ENCODE data around the gene ONECUT1. TPM values are rescaled to one million over a fixed set of nuclear protein-coding genes. Genes with fewer than 3 reads are reported as not detected.
A peak's percentile ranks its signal among the peaks of the same experiment; 100 is the strongest.

ONECUT1 gene
- total and polyA plus RNA-seq, 9 donors = 0.08 to 0.21 TPM; not detected in 7

DNA sequence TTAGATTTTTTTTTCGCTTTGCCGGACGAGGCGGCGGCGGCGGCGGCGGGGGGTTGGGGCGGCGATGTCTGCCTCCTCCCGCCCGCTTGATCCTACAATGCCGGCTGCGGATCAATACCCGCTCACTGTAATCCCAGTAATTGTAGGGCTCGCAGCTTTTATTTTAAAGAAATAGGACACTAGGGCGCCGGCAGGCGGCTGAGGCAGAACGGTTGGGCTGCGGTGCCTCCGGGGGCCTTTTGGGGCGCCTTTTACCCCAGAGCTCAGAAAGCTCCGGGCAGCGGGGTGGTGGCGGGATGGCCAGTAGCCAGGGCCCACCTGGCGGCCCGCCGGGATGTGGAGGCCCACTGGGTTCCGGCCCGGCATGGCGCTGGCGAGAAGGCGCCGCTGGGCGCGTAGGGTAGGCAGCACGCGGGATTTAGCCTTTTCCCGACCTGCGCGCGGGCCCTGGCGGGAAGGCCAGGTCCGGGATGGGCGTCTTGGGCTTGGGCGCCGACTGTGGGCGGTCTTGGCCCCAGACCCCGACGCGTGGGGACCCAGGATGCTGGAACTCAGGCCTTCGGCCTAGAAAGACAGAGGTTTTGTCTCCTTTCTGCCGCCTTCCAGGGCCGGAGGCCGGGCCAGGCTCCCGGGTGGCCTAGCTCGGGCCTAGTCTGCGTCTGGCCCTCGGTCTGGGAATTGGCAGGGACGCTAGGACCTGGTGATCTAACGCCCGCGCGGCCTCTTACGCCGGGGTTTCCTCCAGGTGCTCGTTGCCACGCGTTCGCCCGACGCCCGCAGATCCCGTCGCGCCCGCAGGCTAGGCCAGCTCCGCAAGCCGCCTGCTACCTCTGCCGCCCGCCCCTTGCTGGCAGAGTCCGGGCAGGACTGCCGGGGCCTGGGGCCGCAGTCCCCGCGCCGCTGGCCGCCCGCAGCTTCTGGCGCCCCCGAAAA lies 15.5 kb upstream of the ONECUT1 start:
- DNase-seq = no peak
- H3K36me3 ChIP-seq (ENCODE audit: control insufficient read depth, insufficient read depth, low read length) = no peaks in the 10 kb centered on the region
- 2% methylated on average over 93 of the region's 93 CpGs for WGBS (ENCODE audit: insufficient coverage)

DNA sequence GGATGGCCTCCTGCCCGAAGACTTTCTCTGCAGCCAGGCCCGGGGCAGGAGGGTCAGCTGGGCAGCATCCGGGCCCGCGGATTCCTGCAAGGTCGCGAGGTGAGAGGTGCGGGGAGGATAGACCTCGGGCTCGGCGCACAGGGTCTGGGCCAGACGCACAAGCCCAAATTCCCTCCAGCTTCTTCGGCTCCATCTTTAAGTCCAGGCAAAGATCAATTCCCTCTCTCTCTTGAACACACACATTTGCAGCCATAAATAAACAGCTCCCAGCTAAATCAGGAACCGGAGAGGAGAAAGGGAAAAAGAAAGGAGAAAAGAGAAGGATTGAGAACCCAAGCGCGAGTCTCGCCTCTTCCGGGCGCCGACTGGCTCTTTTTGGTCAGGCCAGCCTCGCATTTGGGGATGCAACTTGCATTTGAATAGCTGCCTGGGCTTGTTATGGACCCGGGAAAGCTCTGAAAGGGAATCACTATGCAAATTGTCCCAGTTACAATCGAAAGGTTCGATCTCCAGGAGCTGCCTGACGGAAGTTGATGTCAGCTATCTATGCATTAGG lies 14.5 kb upstream of the ONECUT1 start:
- no peak overlapping the region for H3K27ac ChIP-seq (ENCODE audit: low read length)
- H3K9me3 ChIP-seq (replicated peaks; ENCODE audit: control insufficient read depth, low read depth, low read length) = no peaks in the 10 kb centered on the region
- no peaks in the 10 kb centered on the region for H3K36me3 ChIP-seq (ENCODE audit: control insufficient read depth, insufficient read depth, low read length)
- WGBS (ENCODE audit: insufficient coverage) = 3% methylated on average over 15 of the region's 25 CpGs
- peaks cover 85% of the 10 kb centered on the region for H3K27me3 ChIP-seq (ENCODE audit: control insufficient read depth, insufficient read depth, low read length)
- H3K4me3 ChIP-seq (ENCODE audit: low read length) = peak overlapping the region; percentile 19
- DNase-seq = no peak
- peaks cover 23% of the 10 kb centered on the region for H3K4me1 ChIP-seq (ENCODE audit: control insufficient read depth, insufficient read depth, low read length)

More for the DNA sequence above, 15.5 kb upstream of the ONECUT1 start:
- Histone ChIP-seq H3K27me3 (ENCODE audit: control insufficient read depth, insufficient read depth, low read length) (peaks cover 80% of the 10 kb centered on the region), H3K4me3 (ENCODE audit: low read length) (no peak overlapping the region), H3K9me3 (replicated peaks; ENCODE audit: control insufficient read depth, low read depth, low read length) (no peaks in the 10 kb centered on the region), H3K4me1 (ENCODE audit: control insufficient read depth, insufficient read depth, low read length) (peaks cover 23% of the 10 kb centered on the region), H3K27ac (ENCODE audit: low read length) (no peak overlapping the region)

DNA sequence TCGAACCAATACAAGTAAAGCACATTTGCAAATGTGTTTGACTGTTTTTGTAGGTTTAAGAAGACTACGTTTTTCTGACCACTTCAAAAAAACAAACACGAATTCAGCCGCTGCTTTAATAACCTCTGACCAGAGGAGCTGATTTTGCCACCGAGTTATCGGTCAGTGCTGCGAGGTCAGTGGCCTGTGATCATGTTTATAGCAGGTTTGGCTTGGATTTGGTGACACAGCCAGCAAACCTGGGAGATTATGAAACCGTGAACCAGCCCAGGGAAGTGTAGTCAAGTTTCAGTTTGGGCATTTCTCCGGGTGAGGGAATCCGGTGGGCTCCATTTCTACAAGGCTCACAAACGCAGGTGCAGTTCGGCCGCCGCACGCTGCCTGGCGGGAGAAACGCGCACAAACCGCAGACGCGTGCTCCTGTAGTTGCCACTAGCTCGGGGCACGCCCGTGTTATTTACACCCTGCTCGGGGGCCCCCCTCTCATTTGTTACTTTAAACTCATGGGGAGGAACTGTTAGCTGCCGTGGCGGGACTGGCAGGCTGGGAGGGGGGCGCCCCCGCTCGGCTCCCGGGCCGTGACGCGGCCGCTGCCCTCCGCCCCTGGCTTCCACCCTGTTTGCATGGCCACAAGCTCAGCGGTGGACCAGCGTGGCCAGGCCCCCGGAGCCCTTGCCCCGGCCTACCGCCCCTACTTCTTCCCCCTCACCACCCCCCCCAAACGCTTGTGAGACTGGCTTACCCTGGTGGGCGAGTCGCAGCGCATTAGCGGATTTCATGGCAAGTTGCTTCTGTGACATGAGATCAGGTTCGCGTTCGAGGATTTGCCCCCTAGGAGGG lies 13.6 kb upstream of the ONECUT1 start:
- Histone ChIP-seq H3K36me3 (ENCODE audit: control insufficient read depth, insufficient read depth, low read length) (no peaks in the 10 kb centered on the region), H3K27me3 (ENCODE audit: control insufficient read depth, insufficient read depth, low read length) (peaks cover 87% of the 10 kb centered on the region), H3K4me3 (ENCODE audit: low read length) (no peak overlapping the region), H3K27ac (ENCODE audit: low read length) (no peak overlapping the region), H3K4me1 (ENCODE audit: control insufficient read depth, insufficient read depth, low read length) (peaks cover 23% of the 10 kb centered on the region), H3K9me3 (replicated peaks; ENCODE audit: control insufficient read depth, low read depth, low read length) (no peaks in the 10 kb centered on the region)
- DNase-seq = no peak
- under 1% methylated on average over 31 of the region's 49 CpGs for WGBS (ENCODE audit: insufficient coverage)

DNA sequence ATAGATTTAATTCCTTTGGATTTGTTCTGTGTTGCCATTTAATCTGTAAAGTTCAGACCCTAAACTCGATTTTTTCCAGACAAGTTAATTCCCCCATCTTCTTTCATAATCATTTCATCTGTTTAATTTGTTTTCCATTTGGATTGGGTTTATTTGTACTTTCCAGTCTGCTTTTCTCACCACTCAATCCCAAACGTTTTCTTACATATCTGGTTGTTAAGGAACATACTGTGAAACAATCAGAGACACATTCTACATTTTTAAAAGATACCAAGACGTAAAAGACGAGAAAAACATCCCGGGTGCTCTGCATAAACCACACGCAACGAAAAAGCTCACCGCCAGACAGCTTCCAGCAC lies 13.0 kb upstream of the ONECUT1 start:
- no peak for DNase-seq
- H3K9me3 ChIP-seq (replicated peaks; ENCODE audit: control insufficient read depth, low read depth, low read length) = no peaks in the 10 kb centered on the region
- no CpG with 5 or more reads among the region's 8 CpGs for WGBS (ENCODE audit: insufficient coverage)
- no peak overlapping the region for H3K27ac ChIP-seq (ENCODE audit: low read length)
- no peak overlapping the region for H3K4me3 ChIP-seq (ENCODE audit: low read length)
- peaks cover 25% of the 10 kb centered on the region for H3K4me1 ChIP-seq (ENCODE audit: control insufficient read depth, insufficient read depth, low read length)
- H3K36me3 ChIP-seq (ENCODE audit: control insufficient read depth, insufficient read depth, low read length) = no peaks in the 10 kb centered on the region
- peaks cover 93% of the 10 kb centered on the region for H3K27me3 ChIP-seq (ENCODE audit: control insufficient read depth, insufficient read depth, low read length)

DNA sequence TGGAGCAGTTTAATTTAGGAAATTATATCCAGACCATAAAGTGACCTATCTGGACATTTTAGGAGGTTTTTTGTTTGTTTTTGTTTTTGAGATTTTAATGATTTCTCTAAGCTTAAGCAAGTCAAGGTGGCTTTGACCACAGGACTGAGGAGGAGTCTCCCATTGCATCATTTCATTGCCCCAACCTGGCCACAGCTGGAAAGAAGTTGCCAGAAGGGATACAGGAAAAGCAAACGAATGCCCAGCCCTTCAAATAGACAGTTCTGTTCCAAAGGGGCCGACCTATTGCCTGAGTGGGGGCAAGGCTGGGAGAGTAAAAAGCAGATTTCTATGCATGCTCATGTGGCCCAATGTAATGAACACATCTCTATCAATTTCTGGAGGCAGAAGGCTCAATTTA lies 12.0 kb upstream of the ONECUT1 start:
- no CpG with 5 or more reads among the region's 2 CpGs for WGBS (ENCODE audit: insufficient coverage)
- H3K4me3 ChIP-seq (ENCODE audit: low read length) = no peak overlapping the region
- DNase-seq = no peak
- no peaks in the 10 kb centered on the region for H3K36me3 ChIP-seq (ENCODE audit: control insufficient read depth, insufficient read depth, low read length)
- H3K27ac ChIP-seq (ENCODE audit: low read length) = no peak overlapping the region
- H3K4me1 ChIP-seq (ENCODE audit: control insufficient read depth, insufficient read depth, low read length) = peaks cover 28% of the 10 kb centered on the region
- peaks cover 99% of the 10 kb centered on the region for H3K27me3 ChIP-seq (ENCODE audit: control insufficient read depth, insufficient read depth, low read length)
- H3K9me3 ChIP-seq (replicated peaks; ENCODE audit: control insufficient read depth, low read depth, low read length) = no peaks in the 10 kb centered on the region

DNA sequence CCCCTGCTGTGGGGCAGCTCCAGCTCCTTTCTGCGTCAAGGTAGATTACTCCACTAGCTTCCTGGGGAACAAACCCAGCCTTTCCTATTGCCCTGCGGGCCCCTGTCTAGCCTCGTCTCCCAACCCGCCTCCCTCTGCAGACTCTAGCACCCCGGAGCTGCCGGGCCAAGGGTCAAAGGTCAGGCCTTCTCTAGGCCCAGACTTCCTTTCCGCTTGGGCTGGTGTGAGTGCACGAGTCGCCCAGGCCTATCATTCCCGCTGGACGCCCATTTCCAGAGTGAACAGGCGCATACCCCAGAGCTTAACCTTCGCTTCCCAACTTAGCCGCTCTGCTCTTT lies 11.6 kb upstream of the ONECUT1 start:
- H3K4me3 ChIP-seq (ENCODE audit: low read length) = no peak overlapping the region
- peaks cover 28% of the 10 kb centered on the region for H3K4me1 ChIP-seq (ENCODE audit: control insufficient read depth, insufficient read depth, low read length)
- peaks cover 99% of the 10 kb centered on the region for H3K27me3 ChIP-seq (ENCODE audit: control insufficient read depth, insufficient read depth, low read length)
- no peaks in the 10 kb centered on the region for H3K36me3 ChIP-seq (ENCODE audit: control insufficient read depth, insufficient read depth, low read length)
- WGBS (ENCODE audit: insufficient coverage) = 14% methylated on average over 5 of the region's 14 CpGs
- no peak for DNase-seq
- H3K9me3 ChIP-seq (replicated peaks; ENCODE audit: control insufficient read depth, low read depth, low read length) = no peaks in the 10 kb centered on the region
- H3K27ac ChIP-seq (ENCODE audit: low read length) = no peak overlapping the region

DNA sequence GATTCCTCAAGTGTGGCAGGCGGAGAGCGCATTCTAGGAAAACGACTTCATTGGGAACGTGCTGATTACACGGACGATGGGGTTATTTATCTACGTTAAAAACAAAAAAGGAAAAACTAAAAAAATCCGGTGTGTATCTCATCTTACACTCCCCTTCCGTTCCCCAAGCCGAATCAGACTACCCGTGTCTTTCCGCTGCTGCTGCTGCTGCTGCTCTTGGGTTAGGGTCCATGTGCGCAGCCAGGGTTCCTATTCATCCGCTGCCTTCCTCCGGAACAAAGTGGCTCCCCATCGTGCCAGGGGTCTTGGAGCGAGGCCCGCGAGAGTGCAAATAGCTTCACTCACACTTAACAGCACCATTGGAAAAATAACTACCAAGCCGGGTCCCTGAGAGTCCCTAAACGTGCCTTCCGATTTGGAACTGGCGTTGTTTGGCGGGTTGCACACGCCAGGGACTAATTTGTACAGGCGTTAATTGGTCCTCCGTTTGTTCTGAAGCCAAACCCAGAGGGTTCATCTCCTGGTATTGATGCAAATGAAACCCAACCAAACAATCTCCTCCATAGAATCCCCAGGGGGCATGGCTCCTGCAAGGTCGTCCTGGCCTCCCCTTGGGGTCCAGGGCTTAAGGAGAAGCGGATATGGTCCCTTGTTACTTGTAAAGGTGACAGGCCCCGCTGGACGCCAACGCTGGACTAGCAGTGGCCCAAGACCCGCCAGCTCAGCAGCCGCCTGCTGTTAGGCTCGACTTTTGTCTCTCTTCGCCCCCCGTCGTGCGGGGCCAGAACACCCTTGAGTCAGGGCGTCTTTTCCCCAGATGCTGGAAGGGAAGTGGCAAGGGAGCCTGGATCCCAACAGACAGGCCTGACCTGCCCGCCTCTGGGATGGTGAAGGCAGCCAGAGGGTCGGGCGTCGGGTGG lies 11.0 kb upstream of the ONECUT1 start:
- 14% methylated on average over 30 of the region's 44 CpGs for WGBS (ENCODE audit: insufficient coverage)
- peaks cover 28% of the 10 kb centered on the region for H3K4me1 ChIP-seq (ENCODE audit: control insufficient read depth, insufficient read depth, low read length)
- no peak overlapping the region for H3K4me3 ChIP-seq (ENCODE audit: low read length)
- H3K36me3 ChIP-seq (ENCODE audit: control insufficient read depth, insufficient read depth, low read length) = no peaks in the 10 kb centered on the region
- H3K27ac ChIP-seq (ENCODE audit: low read length) = no peak overlapping the region
- H3K27me3 ChIP-seq (ENCODE audit: control insufficient read depth, insufficient read depth, low read length) = peaks cover 99% of the 10 kb centered on the region
- no peaks in the 10 kb centered on the region for H3K9me3 ChIP-seq (replicated peaks; ENCODE audit: control insufficient read depth, low read depth, low read length)
- no peak for DNase-seq

DNA sequence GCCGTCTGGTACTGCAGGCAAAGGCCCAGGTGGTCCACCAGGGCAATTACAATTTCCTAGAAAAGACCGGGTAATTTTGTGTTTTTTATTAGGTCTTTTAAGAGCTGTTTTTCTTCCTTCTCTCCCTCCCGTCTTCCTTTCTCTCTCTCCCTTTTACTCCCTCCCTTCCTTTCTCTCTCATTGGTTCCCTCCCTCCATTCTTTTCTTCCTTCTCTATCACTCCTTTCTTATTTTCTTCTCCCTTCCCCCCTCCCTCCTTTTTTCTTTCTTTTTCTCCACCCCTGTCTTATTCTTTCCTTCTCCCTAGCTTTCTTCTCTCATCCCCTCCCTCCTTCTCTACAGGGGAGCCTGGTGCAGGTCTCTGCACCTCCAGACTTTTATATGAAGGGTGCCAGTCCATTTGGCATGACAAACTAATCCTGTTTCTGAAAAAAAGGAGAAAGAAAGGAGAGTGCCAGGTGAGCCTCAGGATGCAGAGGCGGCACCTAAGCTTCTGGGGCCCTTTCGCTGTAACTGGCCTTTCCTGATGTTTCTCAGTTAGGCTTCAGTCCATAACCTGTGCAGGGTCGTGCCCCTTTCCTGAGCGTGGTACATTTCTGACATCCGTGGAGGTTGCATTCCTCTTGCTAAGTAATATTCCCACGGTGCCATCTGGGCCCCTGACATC lies 9.1 kb upstream of the ONECUT1 start:
- no peak for DNase-seq
- no peak overlapping the region for H3K4me3 ChIP-seq (ENCODE audit: low read length)
- H3K27me3 ChIP-seq (ENCODE audit: control insufficient read depth, insufficient read depth, low read length) = peaks cover 99% of the 10 kb centered on the region
- no peaks in the 10 kb centered on the region for H3K9me3 ChIP-seq (replicated peaks; ENCODE audit: control insufficient read depth, low read depth, low read length)
- H3K27ac ChIP-seq (ENCODE audit: low read length) = no peak overlapping the region
- peaks cover 13% of the 10 kb centered on the region for H3K4me1 ChIP-seq (ENCODE audit: control insufficient read depth, insufficient read depth, low read length)
- no peaks in the 10 kb centered on the region for H3K36me3 ChIP-seq (ENCODE audit: control insufficient read depth, insufficient read depth, low read length)
- 13% methylated on average over 4 of the region's 9 CpGs for WGBS (ENCODE audit: insufficient coverage)

DNA sequence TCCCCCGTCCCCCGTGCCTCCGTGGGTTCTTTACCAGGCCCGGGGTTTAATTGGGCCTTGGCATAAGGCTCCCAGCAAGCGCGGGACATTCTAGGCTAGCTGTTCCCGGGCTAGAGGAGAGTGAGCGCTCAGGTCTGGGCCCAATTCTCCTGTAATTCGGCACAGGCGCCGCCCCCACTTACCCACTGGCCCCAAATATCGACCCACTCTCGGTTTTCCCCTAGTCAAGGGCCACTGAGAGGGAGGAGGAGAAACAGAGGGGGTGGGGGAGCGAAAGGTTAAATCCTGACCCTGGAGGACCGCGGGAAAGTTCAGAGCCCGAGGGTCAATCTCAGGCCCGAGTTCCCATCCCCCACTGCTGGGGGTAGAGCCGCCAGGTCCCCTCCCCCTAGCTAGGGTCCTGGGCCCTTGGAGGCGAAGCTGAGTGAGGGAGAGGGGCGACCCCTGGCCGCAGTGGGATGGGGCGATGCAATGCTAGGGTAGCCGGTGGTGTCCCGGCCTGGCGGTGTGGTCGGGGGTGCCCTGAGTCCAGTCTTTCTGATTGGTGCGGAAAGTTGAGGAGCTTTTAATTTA lies 8.5 kb upstream of the ONECUT1 start:
- Histone ChIP-seq H3K27ac (ENCODE audit: low read length) (no peak overlapping the region), H3K4me1 (ENCODE audit: control insufficient read depth, insufficient read depth, low read length) (peaks cover 8% of the 10 kb centered on the region), H3K4me3 (ENCODE audit: low read length) (no peak overlapping the region), H3K36me3 (ENCODE audit: control insufficient read depth, insufficient read depth, low read length) (no peaks in the 10 kb centered on the region), H3K9me3 (replicated peaks; ENCODE audit: control insufficient read depth, low read depth, low read length) (no peaks in the 10 kb centered on the region), H3K27me3 (ENCODE audit: control insufficient read depth, insufficient read depth, low read length) (peaks cover 98% of the 10 kb centered on the region)
- DNase-seq = no peak
- whole genome bisulfite sequencing (ENCODE audit: insufficient coverage) = 2% methylated on average over 12 of the region's 28 CpGs

Data from muscle of leg (tissue), 11 donors.